ENCODE results near the gene SFXN3. TPM values are rescaled to one million over a fixed set of nuclear protein-coding genes. Genes with fewer than 3 reads are reported as not detected.
A peak's percentile ranks its signal among the peaks of the same experiment; 100 is the strongest.

SFXN3 gene
- total and polyA plus RNA-seq, 2 of the 13 experiments (the other 11 are each of a cell fraction or from before 2014, with no cell fraction given): 16.8 to 71.5 TPM

DNA sequence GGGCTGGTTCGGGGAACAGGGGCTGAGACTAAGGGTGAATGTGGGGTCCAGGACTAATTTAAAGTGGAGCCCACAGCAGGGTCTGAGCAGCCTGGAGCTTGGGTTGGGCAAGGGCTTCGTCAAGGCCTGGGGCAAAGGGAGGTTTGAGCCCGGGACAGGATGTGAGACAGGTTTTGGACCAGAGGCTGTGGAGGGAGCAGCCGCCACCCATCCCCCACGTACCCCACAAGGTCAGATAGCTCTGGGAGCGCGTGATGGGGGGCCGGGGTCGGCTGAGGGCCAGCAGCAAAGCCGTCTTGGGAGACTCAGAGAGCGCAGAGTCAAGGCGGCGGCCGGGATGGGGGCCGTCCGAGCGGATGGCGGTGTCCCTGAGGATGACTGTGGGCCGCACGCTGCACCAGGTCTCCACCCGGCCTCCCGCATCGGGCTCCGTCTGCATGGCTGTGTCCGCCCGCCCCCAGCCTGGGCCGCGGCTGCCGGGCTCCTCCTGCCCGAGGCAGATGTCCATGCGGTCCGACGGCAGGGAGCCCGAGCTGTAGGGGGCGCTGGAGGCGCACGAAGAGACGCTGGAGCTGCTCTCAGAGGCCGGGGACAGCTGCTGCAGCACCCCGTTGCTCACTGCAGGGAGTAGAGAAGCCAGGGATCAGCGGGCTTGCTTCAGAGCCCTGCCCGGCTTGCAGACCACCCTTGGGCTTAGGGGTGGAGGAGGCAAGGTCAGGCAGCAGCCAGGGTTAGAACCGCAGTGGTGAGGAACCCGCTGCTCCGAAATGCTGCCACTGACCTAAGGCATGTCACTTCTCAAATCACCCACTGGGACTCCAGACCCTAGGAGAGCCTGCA, 12.2 kb upstream of the SFXN3 start (continued):
- TF ChIP-seq, protein P1, sequence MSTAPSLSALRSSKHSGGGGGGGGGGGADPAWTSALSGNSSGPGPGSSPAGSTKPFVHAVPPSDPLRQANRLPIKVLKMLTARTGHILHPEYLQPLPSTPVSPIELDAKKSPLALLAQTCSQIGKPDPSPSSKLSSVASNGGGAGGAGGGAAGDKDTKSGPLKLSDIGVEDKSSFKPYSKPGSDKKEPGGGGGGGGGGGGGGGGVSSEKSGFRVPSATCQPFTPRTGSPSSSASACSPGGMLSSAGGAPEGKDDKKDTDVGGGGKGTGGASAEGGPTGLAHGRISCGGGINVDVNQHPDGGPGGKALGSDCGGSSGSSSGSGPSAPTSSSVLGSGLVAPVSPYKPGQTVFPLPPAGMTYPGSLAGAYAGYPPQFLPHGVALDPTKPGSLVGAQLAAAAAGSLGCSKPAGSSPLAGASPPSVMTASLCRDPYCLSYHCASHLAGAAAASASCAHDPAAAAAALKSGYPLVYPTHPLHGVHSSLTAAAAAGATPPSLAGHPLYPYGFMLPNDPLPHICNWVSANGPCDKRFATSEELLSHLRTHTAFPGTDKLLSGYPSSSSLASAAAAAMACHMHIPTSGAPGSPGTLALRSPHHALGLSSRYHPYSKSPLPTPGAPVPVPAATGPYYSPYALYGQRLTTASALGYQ (CRISPR knock-in tag; IDR thresholded peaks at IDR 0.05): no peak
- TF ChIP-seq, protein P2, sequence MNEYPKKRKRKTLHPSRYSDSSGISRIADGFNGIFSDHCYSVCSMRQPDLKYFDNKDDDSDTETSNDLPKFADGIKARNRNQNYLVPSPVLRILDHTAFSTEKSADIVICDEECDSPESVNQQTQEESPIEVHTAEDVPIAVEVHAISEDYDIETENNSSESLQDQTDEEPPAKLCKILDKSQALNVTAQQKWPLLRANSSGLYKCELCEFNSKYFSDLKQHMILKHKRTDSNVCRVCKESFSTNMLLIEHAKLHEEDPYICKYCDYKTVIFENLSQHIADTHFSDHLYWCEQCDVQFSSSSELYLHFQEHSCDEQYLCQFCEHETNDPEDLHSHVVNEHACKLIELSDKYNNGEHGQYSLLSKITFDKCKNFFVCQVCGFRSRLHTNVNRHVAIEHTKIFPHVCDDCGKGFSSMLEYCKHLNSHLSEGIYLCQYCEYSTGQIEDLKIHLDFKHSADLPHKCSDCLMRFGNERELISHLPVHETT (CRISPR knock-in tag; conservative IDR thresholded peaks at IDR 0.05): no peak
- TF ChIP-seq ZNF709 (CRISPR knock-in tag; IDR thresholded peaks at IDR 0.05): no peak
- TF ChIP-seq ZNF331 (CRISPR knock-in tag; IDR thresholded peaks at IDR 0.05): peak; percentile 57; the same call in 1 of the 2 replicates
- TF ChIP-seq, protein P3, sequence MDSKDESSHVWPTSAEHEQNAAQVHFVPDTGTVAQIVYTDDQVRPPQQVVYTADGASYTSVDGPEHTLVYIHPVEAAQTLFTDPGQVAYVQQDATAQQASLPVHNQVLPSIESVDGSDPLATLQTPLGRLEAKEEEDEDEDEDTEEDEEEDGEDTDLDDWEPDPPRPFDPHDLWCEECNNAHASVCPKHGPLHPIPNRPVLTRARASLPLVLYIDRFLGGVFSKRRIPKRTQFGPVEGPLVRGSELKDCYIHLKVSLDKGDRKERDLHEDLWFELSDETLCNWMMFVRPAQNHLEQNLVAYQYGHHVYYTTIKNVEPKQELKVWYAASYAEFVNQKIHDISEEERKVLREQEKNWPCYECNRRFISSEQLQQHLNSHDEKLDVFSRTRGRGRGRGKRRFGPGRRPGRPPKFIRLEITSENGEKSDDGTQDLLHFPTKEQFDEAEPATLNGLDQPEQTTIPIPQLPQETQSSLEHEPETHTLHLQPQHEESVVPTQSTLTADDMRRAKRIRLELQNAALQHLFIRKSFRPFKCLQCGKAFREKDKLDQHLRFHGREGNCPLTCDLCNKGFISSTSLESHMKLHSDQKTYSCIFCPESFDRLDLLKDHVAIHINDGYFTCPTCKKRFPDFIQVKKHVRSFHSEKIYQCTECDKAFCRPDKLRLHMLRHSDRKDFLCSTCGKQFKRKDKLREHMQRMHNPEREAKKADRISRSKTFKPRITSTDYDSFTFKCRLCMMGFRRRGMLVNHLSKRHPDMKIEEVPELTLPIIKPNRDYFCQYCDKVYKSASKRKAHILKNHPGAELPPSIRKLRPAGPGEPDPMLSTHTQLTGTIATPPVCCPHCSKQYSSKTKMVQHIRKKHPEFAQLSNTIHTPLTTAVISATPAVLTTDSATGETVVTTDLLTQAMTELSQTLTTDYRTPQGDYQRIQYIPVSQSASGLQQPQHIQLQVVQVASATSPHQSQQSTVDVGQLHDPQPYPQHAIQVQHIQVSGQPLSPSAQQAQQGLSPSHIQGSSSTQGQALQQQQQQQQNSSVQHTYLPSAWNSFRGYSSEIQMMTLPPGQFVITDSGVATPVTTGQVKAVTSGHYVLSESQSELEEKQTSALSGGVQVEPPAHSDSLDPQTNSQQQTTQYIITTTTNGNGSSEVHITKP (CRISPR knock-in tag; IDR thresholded peaks at IDR 0.05; ENCODE audit: low read depth): peak; percentile 36; the same call in 1 of the 2 replicates
- TF ChIP-seq MAFG (CRISPR knock-in tag; IDR thresholded peaks at IDR 0.05): no peak
- TF ChIP-seq, protein P4, sequence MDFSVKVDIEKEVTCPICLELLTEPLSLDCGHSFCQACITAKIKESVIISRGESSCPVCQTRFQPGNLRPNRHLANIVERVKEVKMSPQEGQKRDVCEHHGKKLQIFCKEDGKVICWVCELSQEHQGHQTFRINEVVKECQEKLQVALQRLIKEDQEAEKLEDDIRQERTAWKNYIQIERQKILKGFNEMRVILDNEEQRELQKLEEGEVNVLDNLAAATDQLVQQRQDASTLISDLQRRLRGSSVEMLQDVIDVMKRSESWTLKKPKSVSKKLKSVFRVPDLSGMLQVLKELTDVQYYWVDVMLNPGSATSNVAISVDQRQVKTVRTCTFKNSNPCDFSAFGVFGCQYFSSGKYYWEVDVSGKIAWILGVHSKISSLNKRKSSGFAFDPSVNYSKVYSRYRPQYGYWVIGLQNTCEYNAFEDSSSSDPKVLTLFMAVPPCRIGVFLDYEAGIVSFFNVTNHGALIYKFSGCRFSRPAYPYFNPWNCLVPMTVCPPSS (IDR thresholded peaks at IDR 0.05): no peak
- no peak for TF ChIP-seq ZNF101 (CRISPR knock-in tag; IDR thresholded peaks at IDR 0.05; ENCODE audit: borderline replicate concordance, low read depth)
- no peak for TF ChIP-seq NR2C2 (CRISPR knock-in tag; IDR thresholded peaks at IDR 0.05; ENCODE audit: borderline replicate concordance)
- TF ChIP-seq ZNF766 (CRISPR knock-in tag; IDR thresholded peaks at IDR 0.05; ENCODE audit: borderline replicate concordance): no peak
- no peak; the same call in 1 of the 2 replicates for TF ChIP-seq SALL2 (CRISPR knock-in tag; IDR thresholded peaks at IDR 0.05)
- peak; percentile 70; the same call in 1 of the 2 replicates for TF ChIP-seq ZNF788 (CRISPR knock-in tag; IDR thresholded peaks at IDR 0.05; ENCODE audit: borderline replicate concordance)
- no peak; the same call in 1 of the 2 replicates for TF ChIP-seq KLF11 (CRISPR knock-in tag; IDR thresholded peaks at IDR 0.05)
- peak; percentile 88 for TF ChIP-seq MAX (IDR thresholded peaks at IDR 0.05)
- no peak for TF ChIP-seq JUND (CRISPR knock-in tag; IDR thresholded peaks at IDR 0.05)
- no peak for TF ChIP-seq ZNF782 (CRISPR knock-in tag; IDR thresholded peaks at IDR 0.05; ENCODE audit: borderline replicate concordance)
- TF ChIP-seq ZNF572 (CRISPR knock-in tag; IDR thresholded peaks at IDR 0.05): no peak
- TF ChIP-seq EEA1 (CRISPR knock-in tag; IDR thresholded peaks at IDR 0.05; ENCODE audit: borderline replicate concordance): no peak
- 0 out of 4 replicates have a peak, but pooled peaks of 1 of the 2 experiments have one; percentile 10 for TF ChIP-seq NR2F1 (CRISPR knock-in tag; IDR thresholded peaks at IDR 0.05)
- no peak for TF ChIP-seq SIX4 (CRISPR knock-in tag; IDR thresholded peaks at IDR 0.05)
- TF ChIP-seq PAX8 (CRISPR knock-in tag; IDR thresholded peaks at IDR 0.05; ENCODE audit: borderline replicate concordance): no peak
